HG02970 (cell line): ENCODE measurements around the gene EFEMP2.

ENCODE experiments used
- ATAC-seq: cut with Tn5 transposase; IDR thresholded peaks from one replicate; pipeline ENCODE4 v1.9.1; 2021; ENCODE audit warnings: mild to moderate bottlenecking, moderate library complexity, moderate number of reproducible peaks; ENCODE audit not compliant: unreplicated experiment, low FRiP score

Gene EFEMP2

DNA sequence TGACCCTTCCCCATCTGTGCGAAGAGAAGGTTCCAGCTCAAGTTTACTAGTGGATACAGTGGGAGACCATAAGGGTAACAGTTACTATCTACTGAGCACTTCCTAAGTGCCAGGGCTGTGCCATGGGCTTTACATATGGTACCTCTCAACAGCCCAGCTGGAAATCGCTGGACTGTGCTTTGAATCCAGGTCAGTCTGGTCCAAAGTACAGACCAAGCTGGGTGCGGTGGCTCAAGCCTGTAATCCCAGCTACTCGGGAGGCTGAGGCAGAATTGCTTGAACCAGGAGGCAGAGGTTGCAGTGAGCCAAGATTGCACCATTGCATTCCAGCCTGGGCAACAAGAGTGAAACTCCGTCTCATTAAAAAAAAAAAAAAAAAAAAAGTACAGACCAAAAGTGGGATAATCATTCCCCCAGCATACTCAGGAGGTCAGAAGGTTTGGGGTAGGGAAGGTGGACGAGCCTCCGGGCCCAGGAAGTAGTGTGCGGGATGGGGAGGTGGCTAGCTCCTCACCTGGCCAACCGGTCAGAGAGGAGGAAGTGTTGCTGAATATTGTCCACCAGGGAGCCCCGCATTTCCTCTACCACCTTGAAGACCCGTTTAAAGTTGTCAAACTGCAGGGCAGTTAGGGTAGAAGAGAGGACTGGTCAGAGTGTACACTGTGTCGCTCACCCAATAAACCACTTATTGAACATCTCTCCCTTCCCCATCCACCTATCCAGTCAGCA is 13.4 kb upstream of the EFEMP2 start:
- ATAC-seq: no peak

DNA sequence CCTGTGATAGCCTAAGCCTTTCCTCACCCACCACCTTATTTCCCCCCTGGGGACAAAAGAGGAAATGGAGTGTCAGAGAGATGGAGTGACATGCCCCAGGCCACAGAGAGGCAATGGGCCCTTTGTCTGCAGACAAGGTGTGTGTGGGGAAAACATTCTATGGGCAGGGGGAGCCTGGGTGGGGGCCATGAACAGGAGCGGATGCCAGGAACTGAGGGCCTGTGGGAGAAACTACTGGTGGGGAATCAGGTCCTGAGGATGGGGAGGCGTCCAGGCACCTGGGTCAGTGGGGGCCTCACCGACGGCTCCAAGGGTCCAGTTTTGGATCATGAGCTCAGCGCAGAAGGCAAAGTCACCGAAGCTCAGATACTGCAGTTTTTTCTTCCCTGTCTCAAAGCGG is 12.6 kb upstream of the EFEMP2 start:
- ATAC-seq: no peak

DNA sequence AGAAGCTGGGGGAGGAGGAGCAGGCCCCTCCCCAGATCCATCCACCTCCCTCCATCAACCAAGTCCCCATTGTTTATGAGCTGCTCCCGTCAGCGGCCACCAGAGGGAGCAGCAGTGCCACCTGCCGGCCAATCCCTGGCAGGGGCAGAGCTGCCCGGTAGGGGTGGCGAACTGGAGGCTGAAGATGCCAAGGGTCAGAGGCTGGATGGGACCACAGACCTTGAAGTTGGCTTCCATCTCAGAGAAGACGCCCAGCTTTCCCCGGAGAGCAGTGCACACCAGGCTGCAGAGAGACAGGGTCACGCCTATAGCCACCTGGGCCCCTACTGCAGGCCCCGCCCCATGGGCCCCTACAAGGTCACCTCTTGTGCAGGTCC is 12.1 kb upstream of the EFEMP2 start:
- no peak for ATAC-seq

DNA sequence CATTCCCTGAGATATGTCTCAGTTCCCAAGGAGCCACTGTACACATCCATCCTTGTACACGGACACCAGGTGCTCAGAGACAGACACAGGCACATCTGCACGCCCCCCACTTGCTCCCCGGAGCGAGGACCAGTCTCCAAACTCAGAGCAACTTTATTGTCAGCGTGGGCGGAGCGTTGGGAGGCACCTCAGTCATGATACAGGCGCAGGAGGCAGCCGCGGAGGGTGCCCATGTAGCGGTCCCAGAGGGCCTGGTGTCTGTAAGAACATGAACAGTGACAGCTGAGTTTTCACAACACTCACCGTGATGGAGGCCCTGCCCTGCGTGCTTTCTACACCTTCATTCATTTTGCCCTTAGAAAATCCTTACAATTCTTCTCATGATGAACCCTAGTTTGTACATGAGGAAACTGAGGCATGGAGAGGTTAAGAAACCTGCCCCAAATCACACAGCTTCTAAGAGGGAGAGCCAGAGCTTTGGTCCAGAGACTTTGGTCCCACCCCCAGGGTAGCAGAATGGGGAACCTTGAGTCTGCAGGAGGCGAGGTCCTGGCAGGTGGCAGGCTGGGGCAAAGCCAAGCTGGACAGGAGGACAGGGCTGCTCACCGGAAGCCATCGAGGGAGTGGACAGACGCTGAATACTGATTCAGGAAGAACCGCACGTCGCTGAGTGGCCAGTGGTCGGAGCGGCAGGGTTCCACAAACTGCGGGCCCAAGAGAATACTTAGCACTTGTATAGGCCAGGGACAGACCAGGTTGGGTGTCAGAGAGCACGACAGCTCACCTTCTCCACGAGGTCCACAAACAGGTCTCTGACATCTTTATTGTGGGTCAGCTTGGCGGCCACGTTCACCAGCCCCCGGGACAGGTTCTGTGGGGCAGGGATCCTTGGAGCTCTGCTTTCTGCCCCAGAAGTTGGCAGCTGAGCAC is 11.5 kb upstream of the EFEMP2 start:
- ATAC-seq: no peak

DNA sequence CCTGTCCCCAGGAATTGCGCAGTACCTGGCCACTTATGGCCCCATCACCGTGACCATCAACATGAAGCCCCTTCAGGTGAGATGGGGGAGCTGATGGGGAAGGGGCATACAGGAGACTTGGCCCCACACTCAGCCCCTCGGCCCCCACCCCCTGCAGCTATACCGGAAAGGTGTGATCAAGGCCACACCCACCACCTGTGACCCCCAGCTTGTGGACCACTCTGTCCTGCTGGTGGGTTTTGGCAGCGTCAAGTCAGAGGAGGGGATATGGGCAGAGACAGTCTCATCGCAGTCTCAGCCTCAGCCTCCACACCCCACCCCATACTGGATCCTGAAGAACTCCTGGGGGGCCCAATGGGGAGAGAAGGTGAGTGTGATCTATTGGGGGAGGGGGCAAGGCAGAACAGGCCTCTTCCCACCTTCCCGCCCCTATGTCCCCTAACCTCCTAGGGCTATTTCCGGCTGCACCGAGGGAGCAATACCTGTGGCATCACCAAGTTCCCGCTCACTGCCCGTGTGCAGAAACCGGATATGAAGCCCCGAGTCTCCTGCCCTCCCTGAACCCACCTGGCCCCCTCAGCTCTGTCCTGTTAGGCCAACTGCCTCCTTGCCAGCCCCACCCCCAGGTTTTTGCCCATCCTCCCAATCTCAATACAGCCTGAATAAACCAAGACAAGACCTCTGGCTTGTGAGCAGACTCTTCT is 10.6 kb upstream of the EFEMP2 start:
- ATAC-seq: no peak

DNA sequence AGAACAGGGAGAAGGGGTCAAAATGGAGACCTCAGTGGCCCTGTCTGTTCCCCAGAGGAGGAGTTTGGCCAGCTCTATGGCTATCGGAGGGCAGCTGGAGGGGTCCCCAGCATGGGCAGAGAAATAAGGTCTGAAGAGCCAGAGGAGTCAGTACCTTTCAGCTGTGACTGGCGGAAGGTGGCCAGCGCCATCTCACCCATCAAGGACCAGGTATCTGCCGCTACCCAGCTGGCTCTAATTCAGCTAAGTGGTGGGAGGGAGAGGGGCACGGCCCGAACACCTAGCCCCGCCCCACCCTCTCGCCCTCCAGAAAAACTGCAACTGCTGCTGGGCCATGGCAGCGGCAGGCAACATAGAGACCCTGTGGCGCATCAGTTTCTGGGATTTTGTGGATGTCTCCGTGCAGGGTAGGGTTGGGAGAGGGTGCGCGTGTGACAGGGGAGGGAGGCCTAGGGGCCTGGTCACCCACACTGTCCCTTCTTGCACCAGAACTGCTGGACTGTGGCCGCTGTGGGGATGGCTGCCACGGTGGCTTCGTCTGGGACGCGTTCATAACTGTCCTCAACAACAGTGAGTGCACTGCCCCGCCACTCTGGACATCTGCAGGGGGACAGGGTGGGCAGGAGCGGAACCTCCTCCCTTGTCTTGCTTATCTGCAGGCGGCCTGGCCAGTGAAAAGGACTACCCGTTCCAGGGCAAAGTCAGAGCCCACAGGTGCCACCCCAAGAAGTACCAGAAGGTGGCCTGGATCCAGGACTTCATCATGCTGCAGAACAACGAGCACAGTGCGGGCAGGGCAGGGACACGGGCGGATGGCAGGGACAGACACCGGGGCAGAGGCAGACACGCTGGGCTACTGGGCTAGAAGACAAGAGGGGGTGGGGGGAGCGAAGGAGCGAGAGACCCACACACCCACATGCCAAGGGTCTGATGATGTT is 9.8 kb upstream of the EFEMP2 start:
- ATAC-seq: no peak

DNA sequence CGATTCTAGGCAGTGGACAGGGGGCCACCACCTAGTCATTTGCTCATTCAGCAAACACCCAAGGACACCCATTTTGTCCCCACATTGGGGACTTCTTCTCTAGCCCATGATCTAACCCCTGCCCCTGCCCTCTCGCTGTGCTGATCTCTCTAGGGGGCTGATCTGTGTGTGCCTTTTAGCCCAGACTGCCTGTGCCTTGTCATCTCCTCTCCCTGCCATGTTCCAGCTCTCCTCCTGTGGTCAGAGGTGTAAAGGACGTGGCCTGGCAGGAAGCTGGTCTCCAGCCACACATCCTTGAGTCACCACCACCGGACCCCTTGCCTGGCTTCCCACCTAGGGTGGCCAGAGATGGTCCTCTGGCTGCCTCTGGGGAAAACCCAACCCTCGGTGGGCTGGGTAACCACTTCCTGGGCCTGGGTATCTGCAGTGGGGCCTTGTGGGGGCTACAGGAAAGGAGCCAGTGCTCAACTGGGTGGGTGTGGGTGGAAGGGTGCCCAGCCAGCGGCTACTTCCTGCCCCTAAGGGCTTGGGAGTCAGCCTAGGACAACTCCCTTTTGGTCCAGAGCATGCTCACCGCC is 8.3 kb upstream of the EFEMP2 start:
- ATAC-seq: no peak

DNA sequence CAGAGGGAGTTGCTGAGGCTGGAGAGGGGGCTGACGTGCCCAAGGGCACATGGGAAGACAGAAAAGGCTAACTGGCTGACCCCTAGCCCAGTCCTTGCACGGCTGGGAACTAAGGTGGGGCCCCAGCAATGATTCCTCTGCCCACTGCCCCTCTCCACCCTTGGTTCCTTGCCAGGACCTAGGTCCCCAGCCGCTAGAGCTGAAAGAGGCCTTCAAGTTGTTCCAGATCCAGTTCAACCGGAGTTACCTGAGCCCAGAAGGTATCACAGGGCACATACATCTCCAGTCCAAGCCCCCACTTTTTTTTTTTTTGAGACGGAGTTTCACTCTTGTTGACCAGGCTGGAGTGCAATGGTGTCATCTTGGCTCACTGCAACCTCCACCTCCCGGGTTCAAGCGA is 7.4 kb upstream of the EFEMP2 start:
- ATAC-seq: no peak

DNA sequence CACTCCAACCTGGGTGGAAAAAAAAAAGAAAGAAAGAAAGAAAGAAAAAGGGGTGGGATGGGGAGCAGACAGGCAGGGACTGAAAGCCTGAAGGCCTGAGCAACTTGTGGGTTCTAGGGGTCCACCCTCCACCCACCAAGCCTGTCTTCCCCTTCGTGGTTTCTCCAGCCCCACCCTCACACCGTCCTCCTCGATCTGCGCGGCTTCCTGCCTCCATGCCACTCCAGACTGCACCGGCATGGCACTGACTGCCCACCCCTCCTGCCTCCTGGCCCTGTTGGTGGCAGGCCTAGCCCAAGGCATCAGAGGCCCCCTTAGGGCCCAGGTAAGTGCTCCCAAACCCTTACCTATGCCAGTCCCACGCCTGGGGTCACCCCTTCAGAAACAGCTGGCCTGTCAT is 7.0 kb upstream of the EFEMP2 start, which contains the start of gene CTSW:
Gene CTSW, plus strand, starts transcription at position 221 of the 400 bp plus-strand sequence. Its CDS starts 18 bp downstream, at position 239.
- ATAC-seq: no peak

DNA sequence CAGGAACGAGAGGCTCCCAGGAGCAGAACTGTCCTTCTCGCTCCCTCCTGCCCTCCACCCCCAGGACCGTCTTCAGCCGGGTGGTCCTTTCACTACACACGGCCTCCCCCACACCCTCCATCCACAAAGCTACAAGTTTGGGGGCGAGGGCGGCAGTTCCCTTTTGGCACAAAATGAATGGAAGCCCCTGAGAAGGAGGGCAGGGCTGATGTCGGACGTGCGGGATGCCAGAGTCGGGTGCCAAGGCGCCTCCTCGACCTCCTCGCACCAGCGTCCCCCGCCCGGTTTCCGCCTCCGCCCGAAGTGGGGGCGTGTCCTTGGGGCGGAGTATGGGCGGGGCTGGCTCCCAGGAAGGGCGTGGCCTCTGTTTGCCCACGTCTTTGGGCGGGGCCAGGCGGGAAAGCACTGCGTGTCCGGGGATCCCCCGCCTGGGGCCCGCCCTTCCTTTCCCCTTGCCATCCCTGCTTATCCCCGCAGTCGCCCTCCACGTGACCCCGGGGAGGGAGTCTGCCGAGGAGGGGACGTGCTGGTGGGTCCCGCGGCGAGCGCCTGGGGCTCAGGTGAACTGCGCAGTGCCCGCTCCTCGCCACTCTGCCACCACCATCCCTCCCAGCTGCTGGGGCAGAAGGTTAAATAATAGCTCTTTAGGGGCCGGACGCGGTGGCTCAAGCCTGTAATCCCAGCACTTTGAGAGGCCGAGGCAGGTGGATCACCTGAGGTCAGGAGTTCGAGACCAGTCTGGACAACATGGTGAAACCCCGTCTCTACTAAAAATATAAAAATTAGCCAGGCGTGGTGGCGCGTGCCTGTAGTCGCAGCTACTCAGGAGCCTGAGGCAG is 937 bp upstream of the EFEMP2 start:
- peak; percentile 82 for ATAC-seq

DNA sequence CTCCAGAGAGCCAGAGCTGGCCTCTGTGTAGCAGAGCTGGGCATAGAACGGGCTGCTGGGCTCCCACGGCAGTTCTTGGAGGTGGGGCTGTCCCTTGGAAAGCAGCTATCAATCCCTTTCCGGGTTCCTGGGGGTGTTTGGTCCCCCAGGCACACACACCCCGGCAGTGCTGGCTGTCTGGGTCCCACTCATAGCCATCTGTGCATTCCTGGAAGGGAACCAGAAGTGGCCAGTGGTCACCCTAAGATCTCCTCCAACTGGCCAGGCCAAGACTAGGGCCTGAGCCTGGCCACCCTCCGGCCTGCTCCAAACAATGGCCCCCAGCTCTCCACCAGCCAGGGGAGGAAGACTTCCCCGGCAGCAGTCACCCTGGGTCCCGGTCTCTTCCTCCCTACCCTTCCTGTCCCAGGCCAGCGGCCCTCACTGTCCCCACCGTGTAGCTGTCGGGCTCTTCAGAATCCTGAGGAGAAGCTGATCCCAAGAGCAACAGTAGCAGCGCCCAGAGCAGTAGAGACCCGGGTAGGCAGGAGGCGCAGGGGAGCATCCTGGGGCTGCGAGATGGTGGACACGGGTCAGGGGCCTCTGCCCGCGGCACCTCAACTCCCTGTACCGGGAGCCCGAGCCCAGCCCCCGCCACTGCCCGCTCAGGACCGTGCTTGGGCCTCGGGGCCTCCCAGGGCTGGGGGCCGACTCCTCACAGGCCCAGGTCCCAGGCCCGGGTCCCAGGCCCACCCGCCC is 620 bp downstream of the EFEMP2 start:
- no peak for ATAC-seq

DNA sequence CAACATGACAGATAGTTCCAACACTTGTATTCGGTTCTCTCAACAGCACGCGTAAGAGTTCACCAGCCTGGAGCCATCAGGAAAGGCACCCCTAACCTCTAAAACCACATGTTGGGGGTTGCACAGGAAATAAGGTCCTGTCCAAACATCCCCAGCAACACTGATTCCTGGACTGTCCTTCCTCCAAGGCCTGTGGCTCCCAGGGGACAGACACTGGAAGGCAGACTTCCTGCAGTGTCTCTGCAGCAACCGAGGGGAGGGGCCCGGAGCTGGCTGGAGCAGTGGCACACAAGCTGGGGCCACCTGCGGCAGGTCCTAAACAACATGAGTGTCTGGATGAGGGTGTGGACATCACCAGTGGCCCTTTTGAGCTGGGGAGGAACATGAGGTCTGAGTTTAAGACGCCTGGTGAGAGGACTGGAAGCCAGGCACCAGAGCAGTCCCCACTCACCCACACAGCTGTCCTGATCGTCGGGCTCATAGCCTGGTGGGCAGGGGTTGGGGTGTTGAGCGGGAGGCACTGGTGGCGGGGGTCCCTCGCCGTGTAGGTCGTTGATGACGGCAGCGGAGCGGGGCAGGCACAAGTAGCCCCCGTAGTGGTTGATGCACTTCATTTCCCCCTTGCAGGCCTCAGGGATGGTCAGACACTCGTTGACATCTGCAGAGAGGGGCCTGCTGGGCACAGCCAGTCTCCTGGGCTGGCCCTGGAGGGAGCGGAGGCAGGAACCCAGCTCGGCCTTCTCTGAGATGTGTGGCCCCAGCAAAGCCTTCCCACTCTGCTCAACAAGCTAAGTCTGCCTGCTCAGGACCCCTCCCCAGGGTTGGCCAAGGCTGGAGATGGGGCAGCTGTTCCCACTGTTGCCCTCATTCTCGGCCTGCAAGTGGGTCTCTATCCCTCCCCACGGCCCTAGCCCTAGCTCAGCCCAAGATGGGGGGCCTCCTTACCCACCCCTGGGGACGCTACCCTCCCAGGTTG is 1.6 kb downstream of the EFEMP2 start:
- ATAC-seq: no peak

DNA sequence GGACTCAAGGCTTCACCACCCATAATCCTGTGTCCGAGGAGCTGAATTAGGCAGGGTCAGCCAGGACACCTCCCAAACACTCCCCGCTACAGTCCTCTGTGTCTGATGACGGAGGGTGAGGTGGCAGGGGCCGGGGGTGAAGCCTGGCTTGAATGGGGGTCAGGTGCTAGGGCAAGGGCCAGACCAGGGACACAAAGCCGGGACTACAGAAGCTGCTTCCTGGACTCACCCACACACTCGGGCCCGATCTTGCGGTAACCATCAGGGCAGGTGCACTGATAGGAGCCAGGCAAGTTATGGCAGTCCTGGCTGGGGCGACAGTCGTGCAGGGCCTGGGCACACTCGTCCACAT is 2.3 kb downstream of the EFEMP2 start:
- no peak for ATAC-seq

DNA sequence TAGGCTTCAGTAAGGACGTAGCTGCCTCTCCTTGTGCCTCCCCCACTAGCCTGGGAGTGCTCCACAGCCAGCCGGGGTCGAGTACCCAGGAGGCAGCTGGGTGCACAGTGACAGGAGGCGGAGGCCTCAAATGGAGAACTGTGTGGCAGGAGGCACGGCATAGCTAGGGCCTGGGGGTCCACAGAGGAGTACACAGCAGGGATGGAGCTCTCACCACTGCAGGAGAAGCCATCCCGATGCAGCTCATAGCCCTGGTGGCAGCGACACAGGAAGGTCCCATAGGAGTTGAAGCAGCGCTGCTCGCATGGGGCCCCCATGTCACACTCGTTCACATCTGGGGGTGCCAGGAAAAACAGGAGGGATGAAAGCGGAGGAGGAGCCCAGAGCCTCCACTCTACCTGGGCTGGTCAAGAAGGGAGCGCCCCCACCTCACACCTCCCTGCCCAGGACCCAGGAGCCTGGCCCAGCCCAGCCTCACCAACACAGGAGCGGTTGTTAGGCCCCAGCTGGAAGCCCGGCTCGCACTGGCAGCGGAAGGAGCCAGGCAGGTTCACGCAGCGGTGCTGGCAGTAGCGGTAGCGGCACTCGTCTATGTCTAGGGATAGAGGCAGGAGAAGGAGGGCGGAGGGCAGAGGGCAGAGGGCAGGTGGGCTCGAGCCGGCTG is 2.8 kb downstream of the EFEMP2 start:
- no peak for ATAC-seq

DNA sequence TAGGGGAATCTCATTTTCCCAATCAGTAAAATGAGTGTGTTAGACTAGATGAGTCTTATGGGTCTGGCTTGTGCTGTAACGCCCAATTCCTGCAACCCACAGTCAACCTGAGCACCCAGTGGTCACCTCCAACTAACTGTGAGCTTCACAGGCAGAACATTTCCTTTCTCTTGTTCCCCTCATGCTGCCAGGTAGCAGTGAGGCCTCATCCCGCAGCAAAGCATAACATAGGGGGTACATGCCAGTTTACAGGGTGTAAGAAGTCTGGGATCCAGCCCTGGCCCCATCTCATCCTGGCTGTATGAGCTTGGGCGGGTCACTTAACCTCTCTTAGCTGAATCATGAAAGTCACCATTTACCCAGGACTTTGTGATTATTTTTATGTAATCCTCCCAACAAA is 3.7 kb downstream of the EFEMP2 start:
- no peak for ATAC-seq

DNA sequence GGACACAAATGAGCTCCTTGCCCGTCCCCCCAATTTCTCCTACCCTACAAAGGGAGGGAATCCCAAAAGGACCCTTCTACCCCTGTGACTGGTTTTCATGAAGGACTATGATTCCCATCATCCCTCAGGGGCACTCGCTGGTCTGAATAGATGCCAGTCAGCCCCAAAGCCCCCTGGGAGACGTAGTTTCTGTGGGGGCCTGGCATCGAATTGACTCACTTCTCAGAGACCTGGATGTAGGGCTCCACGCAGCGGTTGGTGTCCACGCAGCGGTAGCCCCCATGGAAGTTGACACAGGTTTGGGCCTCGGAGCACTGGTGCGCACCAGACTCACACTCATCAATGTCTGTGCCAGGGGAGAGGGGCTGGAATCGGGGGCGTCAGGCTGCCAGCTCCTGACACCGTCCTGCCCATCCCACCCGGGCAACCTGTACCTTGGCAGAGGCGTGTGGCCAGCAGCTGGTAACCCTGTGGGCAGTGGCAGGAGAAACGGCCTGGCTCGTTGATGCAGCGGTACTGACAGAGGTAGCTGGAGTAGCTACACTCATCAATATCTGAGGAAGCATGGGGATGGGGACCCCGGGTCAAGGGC is 4.4 kb downstream of the EFEMP2 start:
- ATAC-seq: no peak
